Type B pancreatic cell (in vitro differentiated cells): Measurements from ENCODE around the gene DERA. TPM values are rescaled to one million over a fixed set of nuclear protein-coding genes. Genes with fewer than 3 reads are reported as not detected.

ENCODE experiments used
- DNase-seq: peaks from one replicate; pipeline ENCODE4 v3.0.0; 2021; ENCODE audit warnings: mixed read lengths; ENCODE audit not compliant: unreplicated experiment; ENCODE audit errors: extremely low spot score
- H3K27ac Mint-ChIP-seq: 2 replicates; pipeline ENCODE4 v1.8.0; 2021; ENCODE audit warnings: mild to moderate bottlenecking, mixed read lengths
- H3K27me3 Mint-ChIP-seq: 2 replicates; pipeline ENCODE4 v1.8.0; 2021; ENCODE audit warnings: mixed read lengths
- H3K36me3 Mint-ChIP-seq: 2 replicates; pipeline ENCODE4 v1.8.0; 2021; ENCODE audit warnings: mixed read lengths
- H3K4me1 Mint-ChIP-seq: one replicate; pipeline ENCODE4 v1.8.0; 2021; ENCODE audit warnings: mixed read lengths; ENCODE audit not compliant: unreplicated experiment
- H3K4me3 Mint-ChIP-seq: 2 replicates; pipeline ENCODE4 v1.8.0; 2021; ENCODE audit warnings: mild to moderate bottlenecking, mixed read lengths
- H3K9me3 Mint-ChIP-seq: 2 replicates; pipeline ENCODE4 v1.8.0; 2021; ENCODE audit warnings: mixed read lengths
- total RNA-seq: library from RNA; stranded (reverse); gene quantifications from 2 replicates; pipeline ENCODE4 v1.2.1, GENCODE V29; 2021; ENCODE audit warnings: low replicate concordance
- TF ChIP-seq, protein P1 (sequence below): fragments of 200-600 bp; sonication (generic); conservative IDR thresholded peaks from 2 replicates; pipeline ENCODE4 v1.5.0; 2021; ENCODE audit warnings: antibody characterized with exemption, mild to moderate bottlenecking

DERA gene
- total RNA-seq, 1 donor from 2014 or later = 33.9 TPM

DNA sequence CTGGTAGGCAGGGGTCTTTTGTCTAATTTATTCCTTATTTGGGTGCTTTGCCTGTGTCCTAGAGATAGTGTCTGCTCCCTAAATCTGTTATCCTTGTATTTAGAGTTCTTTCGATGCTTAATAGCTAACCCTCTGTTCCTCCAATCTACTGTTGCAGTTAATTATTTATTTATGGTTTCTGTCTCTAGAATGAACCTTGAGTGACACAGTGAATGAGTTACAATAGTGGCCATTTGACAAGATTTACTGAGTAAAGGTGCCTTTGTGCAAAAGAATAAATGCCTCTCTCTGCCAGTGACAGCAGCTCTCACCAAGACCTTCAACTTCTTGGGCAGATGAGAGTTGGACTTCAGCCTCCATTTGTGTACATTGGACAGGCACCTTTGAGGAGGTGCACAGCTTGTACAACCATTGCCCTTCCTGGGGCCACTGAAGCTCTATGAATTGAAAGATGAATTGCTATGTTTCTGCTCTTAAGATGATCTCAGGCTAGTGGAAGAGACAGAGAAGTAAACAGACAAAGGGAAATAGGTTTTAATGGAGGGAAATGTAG is 165.9 kb downstream of the DERA start:
- Mint-ChIP-seq H3K4me3 (no peak overlapping the region), H3K36me3 (no peaks in the 10 kb centered on the region), H3K27ac (no peak overlapping the region), H3K4me1 (no peaks in the 10 kb centered on the region), H3K27me3 (peaks cover 6% of the 10 kb centered on the region), H3K9me3 (no peaks in the 10 kb centered on the region)
- DNase-seq = no peak
- TF ChIP-seq, protein P1, sequence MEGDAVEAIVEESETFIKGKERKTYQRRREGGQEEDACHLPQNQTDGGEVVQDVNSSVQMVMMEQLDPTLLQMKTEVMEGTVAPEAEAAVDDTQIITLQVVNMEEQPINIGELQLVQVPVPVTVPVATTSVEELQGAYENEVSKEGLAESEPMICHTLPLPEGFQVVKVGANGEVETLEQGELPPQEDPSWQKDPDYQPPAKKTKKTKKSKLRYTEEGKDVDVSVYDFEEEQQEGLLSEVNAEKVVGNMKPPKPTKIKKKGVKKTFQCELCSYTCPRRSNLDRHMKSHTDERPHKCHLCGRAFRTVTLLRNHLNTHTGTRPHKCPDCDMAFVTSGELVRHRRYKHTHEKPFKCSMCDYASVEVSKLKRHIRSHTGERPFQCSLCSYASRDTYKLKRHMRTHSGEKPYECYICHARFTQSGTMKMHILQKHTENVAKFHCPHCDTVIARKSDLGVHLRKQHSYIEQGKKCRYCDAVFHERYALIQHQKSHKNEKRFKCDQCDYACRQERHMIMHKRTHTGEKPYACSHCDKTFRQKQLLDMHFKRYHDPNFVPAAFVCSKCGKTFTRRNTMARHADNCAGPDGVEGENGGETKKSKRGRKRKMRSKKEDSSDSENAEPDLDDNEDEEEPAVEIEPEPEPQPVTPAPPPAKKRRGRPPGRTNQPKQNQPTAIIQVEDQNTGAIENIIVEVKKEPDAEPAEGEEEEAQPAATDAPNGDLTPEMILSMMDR = no peak

DNA sequence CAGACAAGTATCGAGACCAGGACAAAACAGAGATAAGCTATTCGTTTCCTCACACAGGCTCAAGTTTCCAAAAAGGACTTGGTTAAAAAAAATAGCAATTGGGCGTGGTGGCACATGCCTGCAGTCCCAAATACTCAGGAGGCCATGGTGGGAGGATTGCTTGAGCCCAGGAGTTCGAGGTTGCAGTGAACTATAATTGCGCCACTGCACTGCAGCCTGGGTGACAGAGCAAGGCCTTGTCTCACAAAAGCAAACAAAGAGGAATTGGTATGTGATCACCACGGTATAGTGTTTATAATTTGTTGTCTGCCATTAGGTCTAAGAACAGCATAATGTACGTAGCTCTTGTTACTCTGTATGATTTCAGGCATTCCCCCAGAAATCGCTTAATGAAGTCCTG is 175.3 kb downstream of the DERA start:
- DNase-seq = no peak
- no peak overlapping the region for H3K27ac Mint-ChIP-seq
- no peaks in the 10 kb centered on the region for H3K27me3 Mint-ChIP-seq
- H3K4me3 Mint-ChIP-seq = no peak overlapping the region
- TF ChIP-seq, protein P1 = no peak
- no peaks in the 10 kb centered on the region for H3K9me3 Mint-ChIP-seq
- H3K36me3 Mint-ChIP-seq = peaks cover 3% of the 10 kb centered on the region
- H3K4me1 Mint-ChIP-seq = no peaks in the 10 kb centered on the region

DNA sequence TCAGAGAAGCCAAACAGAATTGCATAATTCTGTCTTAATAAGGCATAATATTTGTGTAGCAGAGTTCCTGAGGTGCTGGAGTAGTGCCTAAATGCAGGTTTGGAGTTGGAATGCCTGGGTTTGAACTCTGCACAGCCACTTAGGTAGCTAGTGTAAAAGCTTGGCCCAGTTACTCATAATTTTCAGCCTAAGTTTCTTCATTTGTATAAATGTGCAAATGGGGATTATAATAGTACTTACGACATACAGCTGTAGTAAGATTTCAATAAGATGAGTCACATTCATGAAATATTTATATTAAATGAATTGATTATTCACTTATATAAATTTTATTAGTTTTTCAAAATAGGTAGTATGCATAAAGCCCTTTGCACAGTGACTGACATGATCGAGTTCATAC is 175.8 kb downstream of the DERA start:
- H3K4me3 Mint-ChIP-seq = no peak overlapping the region
- no peak for DNase-seq
- H3K27me3 Mint-ChIP-seq = no peaks in the 10 kb centered on the region
- H3K27ac Mint-ChIP-seq = no peak overlapping the region
- no peaks in the 10 kb centered on the region for H3K9me3 Mint-ChIP-seq
- H3K4me1 Mint-ChIP-seq = no peaks in the 10 kb centered on the region
- peaks cover 3% of the 10 kb centered on the region for H3K36me3 Mint-ChIP-seq
- TF ChIP-seq, protein P1 = no peak

Other genes starting within 250 kb of the DERA start
- gene EPS8, start 121.9 kb upstream of the DERA start, total RNA-seq = 23.7 and 31.7 TPM in 2 replicates
- gene STRAP, start 28.9 kb upstream of the DERA start, total RNA-seq = 140 and 258 TPM in 2 replicates